GM23248 (cell line): Measurements from ENCODE around the gene CTNNA3. TPM values are rescaled to one million over a fixed set of nuclear protein-coding genes. Genes with fewer than 3 reads are reported as not detected.
"Not testable (repeated sequence)": the region's sequence is repeated elsewhere in the genome, so short reads cannot be mapped to it uniquely, and the experiment has no call there.

Experiments used
- DNase-seq: peaks from one replicate; pipeline ENCODE4 v3.0.0-alpha.2; 2015
- H2AFZ ChIP-seq: fragments of 200-600 bp; sonication (generic); 2 replicates; pipeline ENCODE4 v1.6.1; 2016; ENCODE audit warnings: antibody characterized with exemption
- H3F3A ChIP-seq: fragments of 200-600 bp; sonication (generic); 2 replicates; pipeline ENCODE4 v1.6.1; 2016; ENCODE audit warnings: mild to moderate bottlenecking, antibody characterized with exemption, mixed run types; ENCODE audit not compliant: insufficient read depth
- H3K27ac ChIP-seq: fragments of 200-600 bp; sonication (generic); 2 replicates; pipeline ENCODE4 v1.5.1; 2016; ENCODE audit warnings: mild to moderate bottlenecking
- H3K27me3 ChIP-seq: fragments of 200-600 bp; sonication (generic); replicated peaks from 2 replicates; pipeline ENCODE4 v1.6.1; 2016; ENCODE audit warnings: mild to moderate bottlenecking; ENCODE audit not compliant: insufficient read depth
- H3K36me3 ChIP-seq: fragments of 200-600 bp; sonication (generic); 2 replicates; pipeline ENCODE4 v1.6.1; 2016; ENCODE audit warnings: low read depth, mild to moderate bottlenecking
- H3K4me1 ChIP-seq: fragments of 200-600 bp; sonication (generic); 2 replicates; pipeline ENCODE4 v1.6.1; 2016; ENCODE audit warnings: mild to moderate bottlenecking; ENCODE audit not compliant: insufficient read depth
- H3K4me2 ChIP-seq: fragments of 200-600 bp; sonication (generic); one replicate; pipeline ENCODE4 v1.6.1; 2016; ENCODE audit warnings: mild to moderate bottlenecking; ENCODE audit not compliant: unreplicated experiment
- H3K4me3 ChIP-seq: fragments of 200-600 bp; sonication (generic); 2 replicates; pipeline ENCODE4 v1.5.1; 2016; ENCODE audit warnings: mild to moderate bottlenecking
- H3K79me2 ChIP-seq: fragments of 200-600 bp; sonication (generic); 2 replicates; pipeline ENCODE4 v1.6.1; 2016; ENCODE audit warnings: mild to moderate bottlenecking; ENCODE audit not compliant: insufficient read depth
- H3K9ac ChIP-seq: fragments of 200-600 bp; sonication (generic); 2 replicates; pipeline ENCODE4 v1.6.1; 2016; ENCODE audit warnings: mild to moderate bottlenecking
- H3K9me2 ChIP-seq: fragments of 200-600 bp; sonication (generic); 2 replicates; pipeline ENCODE4 v1.6.1; 2016; ENCODE audit warnings: mixed run types, mild to moderate bottlenecking, moderate library complexity; ENCODE audit not compliant: insufficient read depth
- H3K9me3 ChIP-seq: fragments of 200-600 bp; sonication (generic); one replicate; pipeline ENCODE4 v1.6.1; 2017; ENCODE audit warnings: low read depth
- H4K20me1 ChIP-seq: fragments of 200-600 bp; sonication (generic); 2 replicates; pipeline ENCODE4 v1.6.0; 2016; ENCODE audit not compliant: insufficient read depth
- EZH2 ChIP-seq: fragments of 200-600 bp; sonication (generic); IDR thresholded peaks from 2 replicates; pipeline ENCODE4 v1.6.1; 2018; ENCODE audit warnings: antibody characterized with exemption, mild to moderate bottlenecking; ENCODE audit not compliant: insufficient read depth, poor library complexity, severe bottlenecking
- EZH2phosphoT487 ChIP-seq: fragments of 200-600 bp; sonication (generic); IDR thresholded peaks from 2 replicates; pipeline ENCODE4 v1.6.1; 2018; ENCODE audit warnings: antibody characterized with exemption, moderate library complexity, mild to moderate bottlenecking, low read depth; ENCODE audit not compliant: insufficient read depth
- WGBS, 2 experiments: methylation state at CpG; one replicate each; pipeline ENCODE4 v1.1.6; 2015 to 2017; ENCODE audit warnings: low lambda C conversion rate in 2 of 2, low coverage in 1 of 2; ENCODE audit errors: missing lambda C conversion rate in 2 of 2; 5-methylcytosine and 5-hydroxymethylcytosine counted together
- in situ Hi-C: fragments of 300-500 bp; cut with MboI; formaldehyde crosslinking; loops from 2 replicates; pipeline ENCODE4 v1.15.0; 2020
- polyA plus RNA-seq: library from polyadenylated mRNA; unstranded; fragments of >200 nt; fragmentation: Nextera tagmentation; extraction: Ambion mirVana; gene quantifications from 2 replicates; pipeline ENCODE4 v1.2.1, GENCODE V29; 2016
- total RNA-seq: library from RNA; depleted of rRNA; stranded (reverse); fragments of >200 nt; shearing (Covaris generic); gene quantifications from 2 replicates; pipeline ENCODE4 v1.2.3, GENCODE V29; 2014

CTNNA3 gene
- total and polyA plus RNA-seq, 2 experiments from 2014 or later: not detected

GRCh38 chr10:66368146-66368545, 1327.8 kb downstream of the CTNNA3 start:
- in situ Hi-C loops: no loop called here

GRCh38 chr10:66366163-66366562, 1329.8 kb downstream of the CTNNA3 start:
- in situ Hi-C loops: no loop called here
- no peak for TF ChIP-seq EZH2phosphoT487
- TF ChIP-seq EZH2: no peak
- Histone ChIP-seq H3K79me2 (no peaks in the 10 kb centered on the region), H3K36me3 (no peaks in the 10 kb centered on the region), H3K4me3 (no peak overlapping the region), H3K4me1 (no peaks in the 10 kb centered on the region), H3K9me2 (no peaks in the 10 kb centered on the region), H3K27ac (no peak overlapping the region), H2AFZ (no peak overlapping the region), H3K27me3 (no peaks in the 10 kb centered on the region), H3F3A (no peaks in the 10 kb centered on the region), H3K4me2 (no peak overlapping the region), H3K9me3 (peaks cover 3% of the 10 kb centered on the region), H3K9ac (no peak overlapping the region), H4K20me1 (no peaks in the 10 kb centered on the region)
- 2 to 3% methylated on average over 3 of the region's 3 CpGs for WGBS, 2 experiments
- no peak for DNase-seq

More at GRCh38 chr10:66368146-66368545, 1327.8 kb downstream of the CTNNA3 start:
- Histone ChIP-seq H3K36me3 (no peaks in the 10 kb centered on the region), H4K20me1 (no peaks in the 10 kb centered on the region), H3K9ac (no peak overlapping the region), H3K27me3 (no peaks in the 10 kb centered on the region), H2AFZ (no peak overlapping the region), H3K4me3 (no peak overlapping the region), H3K27ac (no peak overlapping the region), H3K79me2 (no peaks in the 10 kb centered on the region), H3F3A (no peaks in the 10 kb centered on the region), H3K9me3 (peaks cover 3% of the 10 kb centered on the region), H3K4me2 (no peak overlapping the region), H3K4me1 (no peaks in the 10 kb centered on the region), H3K9me2 (no peaks in the 10 kb centered on the region)
- TF ChIP-seq EZH2: no peak
- no peak for TF ChIP-seq EZH2phosphoT487
- DNase-seq: no peak
- WGBS, 2 experiments: 30 to 43% methylated on average over 2 of the region's 2 CpGs

GRCh38 chr10:66365686-66366085, 1330.3 kb downstream of the CTNNA3 start:
- H3K4me2 ChIP-seq: no peak overlapping the region
- H3K27ac ChIP-seq: no peak overlapping the region
- no peak overlapping the region for H2AFZ ChIP-seq
- no peak overlapping the region for H3K9ac ChIP-seq
- no peaks in the 10 kb centered on the region for H3F3A ChIP-seq
- H3K4me1 ChIP-seq: no peaks in the 10 kb centered on the region
- 26 to 29% methylated on average over 2 of the region's 2 CpGs for WGBS, 2 experiments
- DNase-seq: no peak
- no peaks in the 10 kb centered on the region for H3K79me2 ChIP-seq
- H3K36me3 ChIP-seq: no peaks in the 10 kb centered on the region
- no peak overlapping the region for H3K4me3 ChIP-seq
- in situ Hi-C loops: no loop called here
- H3K27me3 ChIP-seq: no peaks in the 10 kb centered on the region
- no peaks in the 10 kb centered on the region for H4K20me1 ChIP-seq
- H3K9me2 ChIP-seq: no peaks in the 10 kb centered on the region
- peaks cover 3% of the 10 kb centered on the region for H3K9me3 ChIP-seq
- no peak for TF ChIP-seq EZH2phosphoT487
- no peak for TF ChIP-seq EZH2

DNA sequence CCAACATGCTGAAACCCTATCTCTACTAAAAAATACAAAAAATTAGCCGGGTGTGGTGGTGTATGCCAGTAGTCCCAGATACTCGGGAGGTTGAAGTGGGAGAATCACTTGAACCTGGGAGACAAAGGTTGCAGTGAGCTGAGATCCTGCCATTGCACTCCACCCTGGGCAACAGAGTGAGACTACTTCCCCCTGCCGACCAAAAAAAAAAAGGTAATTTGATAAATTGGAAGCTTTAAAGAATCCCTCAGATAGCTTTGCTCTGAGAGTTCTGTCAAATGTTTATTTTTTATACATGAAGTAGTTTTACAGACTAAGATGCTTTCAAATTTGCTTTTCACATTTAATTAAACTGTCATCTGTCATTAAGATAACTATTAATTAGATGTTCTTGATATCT, 1333.5 kb downstream of the CTNNA3 start:
- 29 to 36% methylated on average over 3 of the region's 3 CpGs for WGBS, 2 experiments
- Histone ChIP-seq H4K20me1 (no peaks in the 10 kb centered on the region), H3F3A (no peaks in the 10 kb centered on the region), H2AFZ (no peak overlapping the region), H3K79me2 (no peaks in the 10 kb centered on the region), H3K4me1 (no peaks in the 10 kb centered on the region), H3K9ac (no peak overlapping the region), H3K36me3 (no peaks in the 10 kb centered on the region), H3K27ac (no peak overlapping the region), H3K9me3 (peaks cover 3% of the 10 kb centered on the region), H3K27me3 (no peaks in the 10 kb centered on the region), H3K4me3 (no peak overlapping the region), H3K4me2 (no peak overlapping the region), H3K9me2 (no peaks in the 10 kb centered on the region)
- in situ Hi-C loops: no loop called here
- TF ChIP-seq EZH2phosphoT487 (no peak), EZH2 (no peak)
- DNase-seq: no peak

GRCh38 chr10:66353822-66354221, 1342.2 kb downstream of the CTNNA3 start:
- in situ Hi-C loops, DNase-seq: not testable (repeated sequence)
- WGBS, 2 experiments: 63 to 68% methylated on average over 12 of the region's 12 CpGs

More at GRCh38 chr10:66353822-66354221, 1342.2 kb downstream of the CTNNA3 start:
- not testable (repeated sequence) for H3K4me1 ChIP-seq, H3K79me2 ChIP-seq, H3K9ac ChIP-seq, H3K9me3 ChIP-seq, H2AFZ ChIP-seq, H3K4me3 ChIP-seq, H4K20me1 ChIP-seq, H3K27ac ChIP-seq, H3K9me2 ChIP-seq, H3F3A ChIP-seq, H3K4me2 ChIP-seq, H3K27me3 ChIP-seq, H3K36me3 ChIP-seq
